Endothelial cell of umbilical vein (primary cell): ENCODE results near the gene FOXO6. TPM values are rescaled to one million over a fixed set of nuclear protein-coding genes. Genes with fewer than 3 reads are reported as not detected.

Source experiments
- BruUV-seq: library from RNA; stranded (reverse); fragments of 400-500 nt; replicated peaks from 2 replicates; lab custom pipeline; 2021; lab: Mats Ljungman, UMichigan
- CTCF ChIA-PET: fragments of 300-600, 350-600 bp; sonication (Branson Sonifier 250); formaldehyde crosslinking; loops from one replicate; lab custom pipeline; 2021; ENCODE audit warnings: antibody characterized with exemption, inconsistent platforms; lab: Charles Lee
- POLR2A ChIA-PET: fragments of 300-600, 350-600 bp; sonication (Branson Sonifier 250); formaldehyde crosslinking; loops from one replicate; lab custom pipeline; 2021; ENCODE audit warnings: antibody characterized with exemption, inconsistent platforms; lab: Charles Lee
- DNase-seq: peaks from one replicate; pipeline ENCODE4 v3.0.0-alpha.2; 2011; ENCODE audit warnings: low read depth, low spot score
- FAIRE-seq: peaks from 2 replicates; lab custom pipeline; 2011; peaks lifted over from hg19 to GRCh38; lab: Jason Lieb, UNC
- H2AFZ ChIP-seq: 2 replicates; pipeline ENCODE4 v1.6.0; 2012; ENCODE audit warnings: low read depth, low read length, control low read depth, inconsistent platforms
- H3K27ac ChIP-seq: 2 replicates; pipeline ENCODE4 v1.5.1; 2011; ENCODE audit warnings: low read depth, mild to moderate bottlenecking, control low read depth, low read length, moderate library complexity; ENCODE audit not compliant: insufficient read depth
- H3K27me3 ChIP-seq, 2 experiments: 2 replicates each; pipeline versions ENCODE4 v1.6.0 to v1.6.1; 2011; ENCODE audit warnings: low read length in 2 of 2, mixed read lengths in 1 of 2; ENCODE audit not compliant: control insufficient read depth in 2 of 2, insufficient read depth in 2 of 2
- H3K36me3 ChIP-seq, 2 experiments: 2 replicates in 1 of 2; 3 replicates in 1 of 2; pipeline ENCODE4 v1.5.1; 2011; ENCODE audit warnings: low read length in 2 of 2, mild to moderate bottlenecking in 1 of 2, moderate library complexity in 1 of 2; ENCODE audit not compliant: control insufficient read depth in 2 of 2, insufficient read depth in 2 of 2; ENCODE audit errors: extremely low read depth in 1 of 2
- H3K4me1 ChIP-seq: 3 replicates; pipeline ENCODE4 v1.5.1; 2011; ENCODE audit warnings: mild to moderate bottlenecking, low read length; ENCODE audit not compliant: control insufficient read depth, insufficient read depth; ENCODE audit errors: extremely low read depth
- H3K4me2 ChIP-seq: 2 replicates; pipeline ENCODE4 v1.6.1; 2011; ENCODE audit warnings: low read length, control low read depth, mixed read lengths; ENCODE audit not compliant: insufficient read depth
- H3K4me3 ChIP-seq, 3 experiments: fragments of 200-600 bp in 1 of 3; sonication (generic), shearing (Covaris generic) in 1 of 3; replicated peaks in 1 of 3; 2 replicates each; pipeline ENCODE4 v1.5.1; 2011 to 2016; ENCODE audit warnings: control low read depth in 3 of 3, low read length in 3 of 3, mild to moderate bottlenecking in 2 of 3, inconsistent platforms in 1 of 3, low read depth in 1 of 3, moderate library complexity in 1 of 3; ENCODE audit not compliant: insufficient read depth in 1 of 3
- H3K79me2 ChIP-seq: 2 replicates; pipeline ENCODE4 v1.6.0; 2012; ENCODE audit warnings: low read length, inconsistent platforms; ENCODE audit not compliant: control insufficient read depth, insufficient read depth
- H3K9ac ChIP-seq: replicated peaks from 2 replicates; pipeline ENCODE3; 2011; ENCODE audit warnings: low read length, control low read depth; ENCODE audit not compliant: insufficient read depth; ENCODE audit errors: extremely low read depth
- H3K9me1 ChIP-seq: replicated peaks from 3 replicates; pipeline ENCODE4 v1.6.0; 2011; ENCODE audit warnings: mild to moderate bottlenecking, low read length; ENCODE audit not compliant: control insufficient read depth, insufficient read depth; ENCODE audit errors: extremely low read depth
- H3K9me3 ChIP-seq: replicated peaks from 2 replicates; pipeline ENCODE4 v1.5.1; 2012; ENCODE audit warnings: low read length, inconsistent platforms; ENCODE audit not compliant: control insufficient read depth, insufficient read depth
- H4K20me1 ChIP-seq: replicated peaks from 2 replicates; pipeline ENCODE3; 2011; ENCODE audit warnings: mild to moderate bottlenecking, low read length; ENCODE audit not compliant: control insufficient read depth, insufficient read depth; ENCODE audit errors: extremely low read depth
- CTCF ChIP-seq, 2 donors: IDR thresholded peaks; 1 replicate in 1 of 2; 2 replicates in 1 of 2; pipeline ENCODE4 v1.5.1; 2011; ENCODE audit warnings: low read length in 2 of 2, mild to moderate bottlenecking in 2 of 2, moderate library complexity in 2 of 2, control low read depth in 1 of 2, inconsistent platforms in 1 of 2, low read depth in 1 of 2; ENCODE audit not compliant: insufficient read depth in 1 of 2; ENCODE audit errors: extremely low read depth in 1 of 2
- EZH2 ChIP-seq: IDR thresholded peaks from 2 replicates; pipeline ENCODE4 v1.6.1; 2012; ENCODE audit warnings: borderline replicate concordance, low read depth, mild to moderate bottlenecking, moderate library complexity, low read length, inconsistent platforms; ENCODE audit not compliant: severe bottlenecking
- FOS ChIP-seq: IDR thresholded peaks from 2 replicates; pipeline ENCODE4 v1.6.1; 2011; ENCODE audit warnings: mild to moderate bottlenecking, low read length, moderate library complexity, borderline replicate concordance; ENCODE audit not compliant: insufficient read depth
- GATA2 ChIP-seq: IDR thresholded peaks from 2 replicates; pipeline ENCODE4 v1.7.0; 2011; ENCODE audit warnings: low read depth, mild to moderate bottlenecking, moderate library complexity, mixed read lengths, low read length; ENCODE audit not compliant: insufficient read length, insufficient read depth
- JUN ChIP-seq: IDR thresholded peaks from 2 replicates; pipeline ENCODE4 v1.6.1; 2011; ENCODE audit warnings: borderline replicate concordance, low read depth; ENCODE audit not compliant: insufficient read length, insufficient read depth
- MAX ChIP-seq: IDR thresholded peaks from 2 replicates; pipeline ENCODE4 v1.6.1; 2011; ENCODE audit not compliant: insufficient read depth, insufficient read length
- MYC ChIP-seq: IDR thresholded peaks from one replicate; pipeline ENCODE4 v1.6.1; 2011; ENCODE audit warnings: mild to moderate bottlenecking, low read depth, low read length
- POLR2A ChIP-seq: IDR thresholded peaks from 2 replicates; pipeline ENCODE4 v1.6.1; 2012; ENCODE audit warnings: low read depth, mild to moderate bottlenecking, control low read depth, low read length
- POLR2AphosphoS5 ChIP-seq: IDR thresholded peaks from 2 replicates; pipeline ENCODE4 v1.6.1; 2012; ENCODE audit warnings: low read depth, mild to moderate bottlenecking, control low read depth, low read length, moderate library complexity; ENCODE audit not compliant: insufficient read depth
- dilution Hi-C: fragments of 300-500 bp; cut with MboI; formaldehyde crosslinking; loops from one replicate; pipeline ENCODE4 v1.15.0; 2019; ENCODE audit warnings: low sequenced_read_pairs; ENCODE audit not compliant: extremely low pct_ligation_motif_present
- intact Hi-C: fragments of 100-400 bp; cut with micrococcal nuclease; formaldehyde crosslinking; loops from one replicate; pipeline ENCODE4 v1.10.0; 2022
- polyA plus RNA-seq, 4 experiments: library from polyadenylated mRNA; depleted of rRNA in 3 of 4; stranded (reverse) in 3 of 4; unstranded in 1 of 4; fragments of >200 nt; gene quantifications; 2 replicates each; pipeline versions ENCODE4 v1.2.1 to v1.2.3, GENCODE V29; 2011 to 2012; ENCODE audit warnings: missing spikeins in 1 of 4
- total RNA-seq: library from RNA; stranded (reverse); gene quantifications from 2 replicates; pipeline ENCODE4 v1.2.3, GENCODE V29; 2021

Gene FOXO6
- total and polyA plus RNA-seq, 2 donors (not counting 3 experiments of a cell fraction or from before 2014, with no cell fraction given), result 0.04 to 0.38 TPM

GRCh38 chr1:41410462-41410861, 49.2 kb downstream of the FOXO6 start:
- no peak overlapping the region for H3K9ac ChIP-seq
- TF ChIP-seq POLR2AphosphoS5 (no peak), GATA2 (no peak), MYC (no peak), EZH2 (no peak), JUN (no peak), FOS (no peak), POLR2A (no peak), MAX (no peak), CTCF (IDR thresholded peaks at IDR 0.05; ENCODE audit: extremely low read depth in 1 of 2, insufficient read depth in 1 of 2, low read depth in 1 of 2, low read length in 2 of 2) (no peak)
- H3K4me2 ChIP-seq, result no peak overlapping the region
- H4K20me1 ChIP-seq, result no peaks in the 10 kb centered on the region
- H3K4me3 ChIP-seq, result no peak overlapping the region
- BruUV-seq, result no TSS peak
- dilution Hi-C loops, result no loop called here
- H3K36me3 ChIP-seq, result no peaks in the 10 kb centered on the region
- POLR2A ChIA-PET, result no interaction called here
- no peak for DNase-seq
- intact Hi-C loops, result no loop called here
- H3K79me2 ChIP-seq, result no peaks in the 10 kb centered on the region
- H2AFZ ChIP-seq, result no peak overlapping the region
- no peak for FAIRE-seq
- no peaks in the 10 kb centered on the region for H3K9me3 ChIP-seq
- H3K27ac ChIP-seq, result no peak overlapping the region
- H3K9me1 ChIP-seq, result no peaks in the 10 kb centered on the region
- peaks cover 8 to 14% of the 10 kb centered on the region in 2 experiments for H3K27me3 ChIP-seq
- CTCF ChIA-PET, result interaction anchor here (1.1 to 2.0 kb wide), 4 partner anchors 18 to 128 kb away, joined by 4 to 7 read pairs (median 6); partner anchors contain the start of gene FOXO6
- H3K4me1 ChIP-seq, result no peaks in the 10 kb centered on the region
